GM12865 (cell line): ENCODE results near the gene PIGS.

Experiments used
- DNase-seq: peaks from one replicate; pipeline ENCODE4 v3.0.0; 2010; ENCODE audit warnings: low read depth
- H3K4me3 ChIP-seq: 2 replicates; pipeline ENCODE4 v1.5.1; 2011; ENCODE audit warnings: mild to moderate bottlenecking, low read depth, low read length, control low read depth
- CTCF ChIP-seq: IDR thresholded peaks from 2 replicates; pipeline ENCODE4 v1.5.1; 2011; ENCODE audit warnings: low read length, control low read depth, low read depth, inconsistent platforms; ENCODE audit not compliant: insufficient read depth; ENCODE audit errors: missing control alignments

PIGS gene

GRCh38 chr17:28573521-28573920, 2.2 kb upstream of the PIGS start:
- no peak for TF ChIP-seq CTCF
- DNase-seq: no peak
- no peak overlapping the region for H3K4me3 ChIP-seq

GRCh38 chr17:28573040-28573380, 1.7 kb upstream of the PIGS start:
- DNase-seq: no peak
- no peak for TF ChIP-seq CTCF
- H3K4me3 ChIP-seq: no peak overlapping the region

GRCh38 chr17:28572259-28573039, 1.1 kb upstream of the PIGS start:
- no peak for TF ChIP-seq CTCF
- DNase-seq: no peak
- H3K4me3 ChIP-seq: peak overlapping the region; percentile 95; the same call in 1 of the 2 replicates

- peak; percentile 66 for DNase-seq
- H3K4me3 ChIP-seq: peak overlapping the region; percentile 95
- no peak for TF ChIP-seq CTCF
These were observed 486 bp downstream of the PIGS start for GRCh38 chr17:28570716-28571360.

- no peak for DNase-seq
- TF ChIP-seq CTCF: no peak
- peak overlapping the region; percentile 95 for H3K4me3 ChIP-seq
These were observed 1.9 kb downstream of the PIGS start for GRCh38 chr17:28569446-28569845.

- DNase-seq: peak; percentile 71
- TF ChIP-seq CTCF: no peak
- peak overlapping the region; percentile 7; the same call in 1 of the 2 replicates for H3K4me3 ChIP-seq
These were observed 3.7 kb downstream of the PIGS start for GRCh38 chr17:28567604-28568003.

- no peak for TF ChIP-seq CTCF
- DNase-seq: no peak
- no peak overlapping the region for H3K4me3 ChIP-seq
These were observed 7.8 kb downstream of the PIGS start for GRCh38 chr17:28563475-28563874.
